GM12874 (cell line): ENCODE results near the gene ANO6.

ENCODE experiments used
- TF ChIP-seq, protein P1 (sequence below): IDR thresholded peaks from 2 replicates; pipeline ENCODE4 v1.5.1; 2011; ENCODE audit warnings: low read depth, mild to moderate bottlenecking, control low read depth, low read length, moderate library complexity; ENCODE audit not compliant: insufficient read depth

Gene ANO6

GRCh38 chr12:45337835-45338234 lies 121.9 kb downstream of the ANO6 start:
- TF ChIP-seq, protein P1, sequence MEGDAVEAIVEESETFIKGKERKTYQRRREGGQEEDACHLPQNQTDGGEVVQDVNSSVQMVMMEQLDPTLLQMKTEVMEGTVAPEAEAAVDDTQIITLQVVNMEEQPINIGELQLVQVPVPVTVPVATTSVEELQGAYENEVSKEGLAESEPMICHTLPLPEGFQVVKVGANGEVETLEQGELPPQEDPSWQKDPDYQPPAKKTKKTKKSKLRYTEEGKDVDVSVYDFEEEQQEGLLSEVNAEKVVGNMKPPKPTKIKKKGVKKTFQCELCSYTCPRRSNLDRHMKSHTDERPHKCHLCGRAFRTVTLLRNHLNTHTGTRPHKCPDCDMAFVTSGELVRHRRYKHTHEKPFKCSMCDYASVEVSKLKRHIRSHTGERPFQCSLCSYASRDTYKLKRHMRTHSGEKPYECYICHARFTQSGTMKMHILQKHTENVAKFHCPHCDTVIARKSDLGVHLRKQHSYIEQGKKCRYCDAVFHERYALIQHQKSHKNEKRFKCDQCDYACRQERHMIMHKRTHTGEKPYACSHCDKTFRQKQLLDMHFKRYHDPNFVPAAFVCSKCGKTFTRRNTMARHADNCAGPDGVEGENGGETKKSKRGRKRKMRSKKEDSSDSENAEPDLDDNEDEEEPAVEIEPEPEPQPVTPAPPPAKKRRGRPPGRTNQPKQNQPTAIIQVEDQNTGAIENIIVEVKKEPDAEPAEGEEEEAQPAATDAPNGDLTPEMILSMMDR: no peak

GRCh38 chr12:45338272-45338671 lies 122.4 kb downstream of the ANO6 start:
- TF ChIP-seq, protein P1: no peak

- TF ChIP-seq, protein P1: no peak
Observed at GRCh38 chr12:45339035-45339434, 123.1 kb downstream of the ANO6 start.

DNA sequence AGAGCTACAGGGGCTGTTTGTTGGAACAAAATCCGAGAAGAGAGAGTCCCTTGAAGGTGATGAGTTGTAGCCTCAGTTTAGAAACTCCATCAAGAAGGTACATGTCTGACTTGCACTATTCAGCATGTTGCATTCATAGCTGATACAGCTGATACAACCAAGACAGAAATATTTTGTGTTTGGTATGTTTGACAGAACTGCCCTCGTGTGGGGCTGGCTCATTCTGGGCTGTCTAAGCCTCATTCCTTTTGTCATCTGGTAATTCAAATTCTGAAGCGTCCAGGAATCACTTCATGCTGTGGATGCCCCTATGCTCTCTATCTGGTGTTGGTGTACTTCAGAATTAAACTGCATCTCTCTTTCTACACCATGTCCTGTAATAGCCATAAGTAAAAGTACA lies 126.3 kb downstream of the ANO6 start:
- TF ChIP-seq, protein P1: no peak

DNA sequence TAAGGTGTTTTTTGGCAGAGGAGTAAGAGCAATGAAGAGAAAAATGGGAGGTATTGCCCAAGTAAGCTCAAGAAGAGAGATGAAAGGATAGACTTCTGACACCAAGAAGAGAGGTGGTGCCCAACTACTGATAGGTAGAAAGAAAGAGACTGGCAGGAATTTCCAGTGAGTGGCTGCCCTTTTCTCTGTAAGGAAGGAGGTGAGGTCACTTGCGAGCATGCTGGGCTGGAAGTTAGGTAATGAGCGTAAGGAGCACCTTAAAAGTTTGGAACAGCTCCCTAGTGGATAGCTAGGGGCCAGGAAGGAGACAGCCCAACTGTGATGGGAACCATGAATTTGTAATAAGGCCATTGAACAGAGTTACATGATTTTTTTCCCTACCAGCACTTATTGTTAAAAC lies 127.0 kb downstream of the ANO6 start:
- TF ChIP-seq, protein P1: no peak

DNA sequence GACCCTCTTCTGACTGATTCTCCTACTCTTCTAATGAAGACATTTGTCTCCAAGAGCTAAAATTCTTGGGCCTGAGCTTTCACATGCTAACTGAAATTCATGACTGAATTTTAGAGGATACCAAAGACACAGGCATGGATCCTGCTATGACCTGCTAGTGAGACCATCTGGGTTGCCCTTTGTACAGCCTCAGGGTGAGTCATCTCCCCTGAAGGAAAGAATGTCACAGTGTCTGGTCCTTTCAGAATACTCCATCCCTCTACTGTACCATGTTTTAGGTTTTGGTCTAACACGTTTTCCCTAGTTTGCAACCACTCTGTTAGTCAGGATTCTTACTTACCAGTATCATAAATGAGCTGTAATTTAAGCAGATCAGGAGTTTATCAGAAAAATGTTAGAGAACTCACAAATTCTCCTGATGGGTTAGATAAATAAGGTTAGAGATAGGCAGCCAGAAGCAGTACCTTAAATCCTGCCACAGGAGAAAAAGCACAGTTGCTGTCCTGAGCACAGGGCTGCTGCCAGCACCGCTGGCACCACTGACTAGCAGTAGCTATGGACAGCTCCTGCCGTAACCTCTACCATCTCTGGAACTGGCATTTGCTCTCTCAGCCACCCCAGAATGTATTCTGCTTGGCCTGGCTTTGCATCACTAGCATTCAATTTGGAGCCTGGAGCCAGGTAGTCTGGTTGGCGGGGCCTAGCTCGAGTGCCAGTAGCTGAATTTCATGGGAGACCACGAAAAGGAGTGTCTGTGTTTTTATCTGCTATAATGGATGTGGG lies 127.6 kb downstream of the ANO6 start:
- TF ChIP-seq, protein P1: no peak

DNA sequence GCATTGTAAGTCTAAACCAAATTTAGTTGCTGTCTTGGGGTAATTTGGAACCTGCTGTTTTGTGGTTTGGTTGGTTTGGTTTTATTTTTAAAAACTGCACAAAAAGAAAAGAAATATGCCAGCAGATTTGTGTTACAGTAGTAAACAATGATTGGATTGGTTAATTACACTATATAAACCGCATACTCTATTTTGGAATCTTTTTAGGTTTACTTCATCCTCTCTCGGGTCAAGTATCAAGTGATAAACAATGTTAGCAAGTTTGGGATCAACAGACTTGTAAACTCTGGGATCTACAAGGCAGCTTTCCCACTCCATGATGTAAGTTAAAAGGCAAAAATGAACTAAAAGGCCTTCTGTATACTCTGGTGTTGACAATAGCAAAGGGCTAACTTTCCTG lies 132.4 kb downstream of the ANO6 start:
- TF ChIP-seq, protein P1: no peak
